Stomach (tissue), 9 donors: ENCODE results near the gene USP13. TPM values are rescaled to one million over a fixed set of nuclear protein-coding genes. Genes with fewer than 3 reads are reported as not detected.

Experiments
- DNase-seq, 2 donors: peaks; one replicate each; pipeline versions ENCODE4 v3.0.0 to v3.0.0-alpha.2; 2013 to 2019
- H3K27ac ChIP-seq, 5 donors: fragments of 200-600 bp in 4 of 5; sonication (generic) in 4 of 5; one replicate each; pipeline ENCODE4 v1.5.1; 2013 to 2019; ENCODE audit warnings: mild to moderate bottlenecking in 1 of 5, moderate library complexity in 1 of 5
- H3K27me3 ChIP-seq, 3 donors: fragments of 200-600 bp; sonication (generic); one replicate each; pipeline ENCODE4 v1.5.1; 2017 to 2019; ENCODE audit warnings: mixed run types in 1 of 3
- H3K36me3 ChIP-seq, 4 donors: fragments of 200-600 bp; sonication (generic); 1 replicate in 3 of 4; 2 replicates in 1 of 4; pipeline ENCODE4 v1.5.1; 2016 to 2019
- H3K4me1 ChIP-seq, 4 donors: fragments of 200-600 bp; sonication (generic); one replicate each; pipeline ENCODE4 v1.5.1; 2016 to 2019
- H3K4me3 ChIP-seq, 4 donors: fragments of 200-600 bp; sonication (generic) in 3 of 4; one replicate each; pipeline ENCODE4 v1.5.1; 2016 to 2019; ENCODE audit warnings: mild to moderate bottlenecking in 1 of 4
- H3K9me3 ChIP-seq, 4 donors: fragments of 200-600 bp; sonication (generic); one replicate each; pipeline ENCODE4 v1.5.1; 2016 to 2019
- CTCF ChIP-seq, 7 experiments: fragments of 450-650 bp in 4 of 7; fragments of 200-600 bp in 3 of 7; sonication (generic) in 3 of 7; IDR thresholded peaks; one replicate each; pipeline ENCODE4 v1.5.1; 2016 to 2019; ENCODE audit warnings: antibody characterized with exemption in 7 of 7, control low read depth in 2 of 7, mild to moderate bottlenecking in 1 of 7
- EP300 ChIP-seq: sonication (generic); formaldehyde crosslinking; IDR thresholded peaks from one replicate; pipeline ENCODE4 v1.6.1; 2017; ENCODE audit warnings: antibody characterized with exemption
- POLR2A ChIP-seq, 4 donors: fragments of 450-650 bp; IDR thresholded peaks; one replicate each; pipeline ENCODE4 v1.6.1; 2016; ENCODE audit warnings: antibody characterized with exemption in 4 of 4, control low read depth in 2 of 4, mild to moderate bottlenecking in 1 of 4, moderate library complexity in 1 of 4
- POLR2AphosphoS5 ChIP-seq, 3 donors: sonication (generic); formaldehyde crosslinking; IDR thresholded peaks; one replicate each; pipeline ENCODE4 v1.6.1; 2016; ENCODE audit warnings: antibody characterized with exemption in 3 of 3
- WGBS, 5 donors: extraction: QIAGEN DNeasy Blood & Tissue Kit in 3 of 5; methylation state at CpG; one replicate each; pipeline versions ENCODE4 v1.1.5 to v1.1.7; 2013 to 2018; 5-methylcytosine and 5-hydroxymethylcytosine counted together
- intact Hi-C: fragments of 100-400 bp; cut with DNase I; formaldehyde crosslinking; loops from one replicate; pipeline ENCODE4 v1.15.1; 2023; ENCODE audit warnings: low total_unique reads
- polyA plus RNA-seq, 3 donors: library from polyadenylated mRNA; stranded (reverse); fragments of 200-250 nt; gene quantifications; one replicate each; pipeline ENCODE4 v1.2.3, GENCODE V29; 2013
- total RNA-seq, 5 donors: library from RNA; depleted of rRNA; stranded (reverse); fragments of >200 nt; gene quantifications; one replicate each; pipeline versions ENCODE4 v1.1.0 to v1.2.3, GENCODE V29; 2014 to 2016
- donor health status: healthy with polysubstance abuse.
- donor health status: Bipolar disorder and iron deficiency.
- donor health status: healthy.

Gene USP13
- total and polyA plus RNA-seq, 8 donors: 1.3 to 10.3 (median 3.8) TPM

- H3K27me3 ChIP-seq: no peaks in the 10 kb centered on the region
- intact Hi-C loops: no loop called here
- peaks cover 0 to 21% (median 11%) of the 10 kb centered on the region in 4 donors for H3K4me1 ChIP-seq
- no peak overlapping the region for H3K27ac ChIP-seq
- DNase-seq: no peak
- H3K36me3 ChIP-seq: no peaks in the 10 kb centered on the region
- no peak overlapping the region for H3K4me3 ChIP-seq
- no peaks in the 10 kb centered on the region for H3K9me3 ChIP-seq
- 49 to 60% (median 54%) methylated on average over 4 of the region's 4 CpGs for WGBS, 5 donors
- no peak for TF ChIP-seq POLR2AphosphoS5 (IDR thresholded peaks at IDR 0.05)
- TF ChIP-seq EP300: no peak
- no peak for TF ChIP-seq POLR2A (IDR thresholded peaks at IDR 0.05)
Measured at GRCh38 chr3:179796421-179796820, 143.6 kb downstream of the USP13 start.

- peaks cover 0 to 21% (median 11%) of the 10 kb centered on the region in 4 donors for H3K4me1 ChIP-seq
- H3K9me3 ChIP-seq: no peaks in the 10 kb centered on the region
- no peak overlapping the region for H3K27ac ChIP-seq
- DNase-seq: peak in 1 of 2 donors; percentile 43
- 27 to 48% (median 36%) methylated on average over 1 of the region's 1 CpG for WGBS, 5 donors
- TF ChIP-seq EP300 (no peak), POLR2AphosphoS5 (IDR thresholded peaks at IDR 0.05) (peak in 1 of 3 donors; percentile 20)
- no peak overlapping the region for H3K4me3 ChIP-seq
- no peaks in the 10 kb centered on the region for H3K36me3 ChIP-seq
- H3K27me3 ChIP-seq: no peaks in the 10 kb centered on the region
- intact Hi-C loops: no loop called here
Measured at GRCh38 chr3:179797192-179797591, 144.4 kb downstream of the USP13 start.

- H3K27me3 ChIP-seq: no peaks in the 10 kb centered on the region
- peaks cover 0 to 16% (median 11%) of the 10 kb centered on the region in 4 donors for H3K4me1 ChIP-seq
- intact Hi-C loops: no loop called here
- no peaks in the 10 kb centered on the region for H3K9me3 ChIP-seq
- no peaks in the 10 kb centered on the region for H3K36me3 ChIP-seq
- no peak for TF ChIP-seq CTCF (IDR thresholded peaks at IDR 0.05)
- TF ChIP-seq POLR2A (IDR thresholded peaks at IDR 0.05): no peak
- TF ChIP-seq EP300: no peak
- TF ChIP-seq POLR2AphosphoS5 (IDR thresholded peaks at IDR 0.05): no peak
- H3K4me3 ChIP-seq: no peak overlapping the region
- no peak overlapping the region for H3K27ac ChIP-seq
- DNase-seq: no peak
Measured at GRCh38 chr3:179801263-179801662, 148.4 kb downstream of the USP13 start.

GRCh38 chr3:179801856-179802255, 149.0 kb downstream of the USP13 start:
- H3K27me3 ChIP-seq: no peaks in the 10 kb centered on the region
- no peak overlapping the region for H3K27ac ChIP-seq
- TF ChIP-seq EP300 (no peak), POLR2AphosphoS5 (IDR thresholded peaks at IDR 0.05) (no peak), CTCF (IDR thresholded peaks at IDR 0.05) (no peak), POLR2A (IDR thresholded peaks at IDR 0.05) (no peak)
- peaks cover 0 to 10% (median 6%) of the 10 kb centered on the region in 4 donors for H3K4me1 ChIP-seq
- H3K36me3 ChIP-seq: no peaks in the 10 kb centered on the region
- no peak for DNase-seq
- no peaks in the 10 kb centered on the region for H3K9me3 ChIP-seq
- 84 to 90% (median 88%) methylated on average over 4 of the region's 4 CpGs for WGBS, 5 donors
- intact Hi-C loops: no loop called here
- no peak overlapping the region for H3K4me3 ChIP-seq

- TF ChIP-seq POLR2A (IDR thresholded peaks at IDR 0.05) (no peak), CTCF (IDR thresholded peaks at IDR 0.05) (no peak), POLR2AphosphoS5 (IDR thresholded peaks at IDR 0.05) (no peak), EP300 (no peak)
- Histone ChIP-seq H3K4me1 (no peaks in the 10 kb centered on the region), H3K27me3 (no peaks in the 10 kb centered on the region), H3K27ac (no peak overlapping the region), H3K36me3 (no peaks in the 10 kb centered on the region), H3K9me3 (no peaks in the 10 kb centered on the region), H3K4me3 (no peak overlapping the region)
- peak in 1 of 2 donors; percentile 5 for DNase-seq
- intact Hi-C loops: no loop called here
- WGBS, 5 donors: 65 to 79% (median 78%) methylated on average over 5 of the region's 5 CpGs
Measured at GRCh38 chr3:179806177-179806576, 153.3 kb downstream of the USP13 start.
